Fibroblast of skin of left biceps (primary cell): Measurements from ENCODE around the gene CRYBA2.

ENCODE experiments used
- DNase-seq, 2 experiments: peaks; one replicate each; pipeline ENCODE4 v3.0.0-alpha.2; 2013; ENCODE audit warnings: low read depth in 2 of 2

The CRYBA2 gene

DNA sequence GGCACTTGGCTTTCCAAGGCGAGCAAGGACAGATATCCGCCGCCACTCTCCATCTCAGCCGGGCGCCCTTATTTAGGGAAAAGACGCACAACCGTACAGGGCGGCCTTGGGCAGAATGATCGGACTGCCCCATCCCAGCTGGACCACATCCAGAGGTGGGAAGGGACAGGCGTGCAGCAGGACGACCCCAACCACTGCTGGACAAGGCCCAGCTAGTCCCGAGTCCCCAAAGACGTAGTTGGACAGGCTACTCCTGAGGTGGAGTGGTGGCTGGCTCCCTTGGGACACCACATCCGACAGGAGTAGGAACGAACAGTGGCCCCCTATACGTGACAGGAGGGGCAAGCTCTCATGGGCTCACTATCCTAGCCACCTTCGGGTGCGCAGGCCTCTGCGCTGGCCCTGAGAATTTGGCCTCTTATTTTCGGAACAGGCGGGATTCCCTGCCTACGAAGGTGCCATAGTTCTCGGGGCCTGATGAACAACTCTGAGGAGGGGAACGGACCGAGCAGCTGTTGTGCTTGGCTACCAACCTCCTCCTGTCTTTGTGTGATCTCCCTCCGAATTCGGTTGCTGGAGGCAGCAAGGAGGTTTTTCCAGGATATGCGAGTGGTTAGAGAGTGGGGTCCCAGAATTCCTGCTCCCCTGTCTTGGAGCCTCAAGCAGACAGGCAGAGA lies 10.5 kb downstream of the CRYBA2 start:
- DNase-seq = no peak

DNA sequence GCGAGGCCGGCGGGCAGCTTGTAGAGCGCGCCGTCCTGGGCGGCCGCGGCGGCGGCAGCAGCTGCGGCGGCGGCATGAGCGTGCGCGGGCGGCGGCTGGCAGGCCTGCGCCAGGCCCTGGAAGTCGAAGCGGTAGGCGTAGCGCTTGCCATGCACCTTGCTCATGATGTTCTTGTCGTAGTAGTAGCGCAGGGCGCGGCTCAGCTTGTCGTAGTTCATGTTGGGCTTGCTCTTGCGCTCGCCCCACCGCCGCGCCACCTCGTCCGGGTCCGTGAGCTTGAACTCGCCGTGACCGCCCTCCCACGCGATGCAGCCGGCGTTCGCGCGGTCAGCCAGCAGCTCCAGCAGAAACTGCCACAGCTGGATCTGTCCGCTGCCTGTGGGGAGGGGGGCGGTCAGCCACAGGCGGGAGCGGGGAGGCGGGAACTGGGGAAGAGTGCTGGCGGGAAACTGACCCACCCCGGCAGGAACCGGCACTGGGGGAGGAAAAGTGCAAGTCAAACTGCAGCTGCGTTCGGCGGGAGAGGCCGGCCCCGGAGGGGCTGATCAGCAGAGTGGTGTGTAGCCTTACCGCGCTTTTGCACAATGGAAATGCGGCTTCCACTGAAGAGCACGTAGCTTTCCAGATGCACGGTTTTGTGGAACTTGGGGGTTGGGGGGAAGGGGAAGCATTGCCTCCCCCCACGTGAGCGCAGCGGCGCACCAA lies 11.2 kb downstream of the CRYBA2 start:
- no peak for DNase-seq

DNA sequence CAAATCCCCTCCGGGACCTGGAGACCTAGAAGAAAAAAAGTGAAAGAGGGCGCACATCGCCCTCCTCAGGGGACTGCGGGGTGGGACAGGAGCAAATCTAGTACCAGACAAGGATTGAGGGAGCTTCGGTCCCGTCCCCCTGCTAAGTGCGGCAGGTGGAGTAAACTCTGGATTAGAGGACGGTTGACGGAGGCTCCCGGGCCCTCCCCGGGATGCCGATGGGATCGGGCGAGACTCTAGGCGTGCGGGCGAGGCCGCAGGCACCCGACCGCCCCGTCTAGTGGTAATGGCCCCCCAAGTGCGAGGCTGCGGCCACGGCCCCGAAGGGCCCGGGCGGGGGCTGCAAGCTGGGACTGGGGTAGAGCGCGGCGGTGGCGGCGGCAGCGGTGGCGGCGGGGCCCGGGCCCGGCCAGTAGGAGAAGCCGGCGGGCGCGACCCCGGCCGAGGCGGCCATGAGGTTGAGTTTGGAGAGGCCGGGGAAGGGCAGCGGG lies 11.8 kb downstream of the CRYBA2 start:
- DNase-seq = no peak

- DNase-seq = no peak
These were observed 12.4 kb downstream of the CRYBA2 start for GRCh38 chr2:218980735-218981389.

DNA sequence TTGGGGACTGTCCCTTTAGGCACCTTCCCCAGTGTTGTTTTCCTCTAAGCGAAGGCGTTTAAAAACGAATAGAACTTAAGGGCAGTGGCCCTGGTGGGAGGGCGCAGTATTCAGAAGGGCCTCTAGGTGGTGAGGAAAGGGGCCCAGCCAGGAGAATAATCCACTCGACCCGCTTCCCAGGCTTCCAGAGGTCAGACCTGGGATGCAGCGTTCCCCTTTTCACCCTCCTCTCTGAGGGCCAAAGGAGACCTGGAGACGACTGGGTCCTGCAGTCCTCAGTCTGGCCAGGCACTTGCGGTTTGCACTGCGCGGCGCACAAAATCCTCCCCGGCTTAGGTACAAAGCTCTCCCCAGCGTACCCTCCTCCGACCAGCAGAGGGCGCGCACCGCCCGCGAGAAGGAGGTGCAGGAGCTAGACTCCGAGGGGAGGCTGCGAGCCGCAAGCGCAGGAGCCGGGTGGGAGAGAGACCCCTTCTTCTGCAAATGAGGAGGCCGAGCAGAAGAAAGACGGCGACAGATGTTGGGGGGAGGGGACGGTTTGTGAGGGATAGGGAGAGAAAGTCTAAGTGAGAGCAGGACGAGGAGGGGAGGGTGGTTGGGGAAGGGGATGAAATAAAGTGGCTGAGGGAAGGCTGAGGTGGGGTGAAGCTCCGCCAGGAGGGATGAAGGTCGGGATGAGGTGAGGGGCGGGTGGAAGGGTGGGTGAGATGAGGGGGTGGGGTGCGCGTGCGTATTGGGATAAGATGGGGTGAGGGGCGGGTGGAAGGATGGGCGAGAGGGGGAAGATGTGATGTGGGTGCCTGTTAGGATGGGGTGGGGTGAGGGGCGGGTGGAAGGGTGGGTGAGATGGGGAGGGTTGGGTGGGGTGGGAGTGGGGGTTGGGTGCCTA lies 13.1 kb downstream of the CRYBA2 start:
- no peak for DNase-seq

GRCh38 chr2:218975060-218975777 lies 18.0 kb downstream of the CRYBA2 start:
- no peak for DNase-seq

DNA sequence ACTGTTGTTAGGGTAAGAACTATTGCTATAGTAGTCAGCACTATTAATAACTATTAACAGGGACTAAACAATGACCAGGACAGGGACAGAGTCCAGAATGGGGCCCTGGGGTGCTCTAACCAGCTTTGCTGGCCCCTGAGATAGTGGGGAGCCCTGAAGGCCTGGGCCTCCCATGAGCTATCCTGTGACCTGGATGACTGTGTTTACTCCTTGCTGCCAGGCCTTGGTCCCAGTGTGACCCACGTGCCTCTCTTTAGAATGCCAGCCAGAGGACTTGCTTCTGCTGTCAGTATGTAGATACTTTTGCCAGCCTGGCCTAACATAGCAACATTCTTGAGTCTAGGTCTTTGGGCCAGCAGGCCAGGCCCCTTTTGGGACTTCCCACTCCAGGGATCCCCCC lies 22.3 kb downstream of the CRYBA2 start:
- no peak for DNase-seq

GRCh38 chr2:218964041-218964771 lies 29.0 kb downstream of the CRYBA2 start:
- no peak for DNase-seq

GRCh38 chr2:218963601-218964000 lies 29.6 kb downstream of the CRYBA2 start:
- no peak for DNase-seq

DNA sequence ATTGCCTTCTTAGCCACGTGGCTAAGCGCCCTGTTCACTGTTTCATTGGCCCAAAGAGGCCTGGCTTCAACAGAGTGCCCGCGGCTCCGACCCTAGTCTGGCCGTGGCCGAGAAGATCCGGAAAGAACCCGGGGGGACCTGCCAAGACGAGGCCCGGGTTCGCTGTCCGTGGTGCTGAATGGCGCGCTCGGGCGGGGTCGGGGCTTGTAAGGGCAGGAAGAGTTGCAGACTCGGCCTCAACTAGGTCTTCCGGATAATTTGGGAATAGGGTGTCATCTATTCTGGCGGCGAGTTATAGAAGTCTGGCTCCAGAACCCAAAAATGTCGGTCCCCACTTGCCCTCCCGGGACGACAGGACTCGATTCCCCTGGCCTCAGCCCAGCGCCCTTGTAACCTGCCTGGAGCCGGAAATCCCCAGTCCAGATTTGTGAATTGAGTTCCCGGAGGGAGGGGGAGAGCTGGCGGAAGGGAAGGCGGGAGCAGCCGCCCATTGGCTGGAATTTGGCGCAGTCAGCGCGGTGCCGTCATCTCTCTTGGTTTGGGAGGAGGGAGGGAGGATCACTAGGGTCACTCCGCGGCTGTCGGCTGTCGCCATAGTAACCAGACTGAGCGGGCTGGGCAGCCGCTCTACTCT lies 30.2 kb downstream of the CRYBA2 start:
- no peak for DNase-seq

- DNase-seq = no peak
These were observed 31.3 kb downstream of the CRYBA2 start for GRCh38 chr2:218961651-218962570.

DNA sequence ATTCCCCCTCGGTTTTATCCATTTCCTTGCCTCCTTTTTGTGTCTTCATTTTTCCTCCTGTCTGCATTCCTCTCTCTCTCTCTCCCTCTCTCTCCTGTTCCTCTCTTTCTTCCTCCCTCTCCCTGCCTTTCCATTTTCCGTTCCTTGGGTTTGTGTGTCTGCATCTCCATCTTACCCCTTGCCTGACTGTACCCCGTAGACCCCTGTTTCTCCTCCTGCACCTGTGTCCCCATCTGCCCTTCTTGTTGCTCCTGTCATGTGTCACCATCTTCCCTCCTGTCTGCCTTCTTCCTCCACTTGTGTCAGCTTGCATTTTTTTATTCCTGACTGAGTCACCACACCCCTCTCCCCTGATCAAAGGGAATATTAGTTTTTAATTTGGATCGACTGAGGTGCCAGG lies 32.0 kb downstream of the CRYBA2 start:
- no peak for DNase-seq

DNA sequence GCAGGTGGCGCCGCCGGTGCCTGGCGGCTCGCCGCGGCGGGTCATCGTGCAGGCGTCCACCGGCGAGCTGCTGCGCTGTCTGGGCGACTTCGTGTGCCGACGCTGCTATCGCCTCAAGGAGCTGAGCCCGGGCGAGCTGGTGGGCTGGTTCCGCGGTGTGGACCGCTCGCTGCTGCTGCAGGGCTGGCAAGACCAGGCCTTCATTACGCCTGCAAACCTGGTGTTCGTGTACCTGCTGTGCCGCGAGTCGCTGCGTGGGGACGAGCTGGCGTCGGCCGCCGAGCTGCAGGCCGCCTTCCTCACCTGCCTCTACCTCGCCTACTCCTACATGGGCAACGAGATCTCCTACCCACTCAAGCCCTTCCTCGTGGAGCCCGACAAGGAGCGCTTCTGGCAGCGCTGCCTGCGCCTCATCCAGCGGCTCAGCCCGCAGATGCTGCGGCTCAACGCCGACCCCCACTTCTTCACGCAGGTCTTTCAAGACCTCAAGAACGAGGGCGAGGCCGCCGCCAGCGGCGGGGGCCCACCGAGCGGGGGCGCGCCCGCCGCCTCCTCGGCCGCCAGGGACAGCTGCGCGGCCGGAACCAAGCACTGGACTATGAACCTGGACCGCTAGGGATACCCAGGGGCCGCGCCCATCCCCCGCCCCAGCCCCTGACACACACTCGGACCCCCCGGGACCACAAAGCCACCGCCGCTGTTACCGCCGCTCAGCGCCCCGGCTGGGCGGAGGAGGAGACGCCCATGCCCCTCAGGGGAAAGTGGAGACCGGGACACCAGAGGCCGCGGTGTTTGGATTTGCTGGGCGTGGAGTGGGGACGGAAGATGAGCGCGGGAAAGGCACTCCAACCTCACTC lies 32.7 kb downstream of the CRYBA2 start:
- no peak for DNase-seq

- DNase-seq = no peak
These were observed 33.4 kb downstream of the CRYBA2 start for GRCh38 chr2:218959761-218960308.

- DNase-seq = peak; percentile 34 to 44
These were observed 34.0 kb downstream of the CRYBA2 start, which contains the start of gene CDK5R2 for GRCh38 chr2:218959141-218959731. Gene CDK5R2 (plus strand): TSS chr2:218959666. CDS start chr2:218959821, 155 bp downstream.

- DNase-seq = no peak
These were observed 34.9 kb downstream of the CRYBA2 start for GRCh38 chr2:218958276-218958675.

GRCh38 chr2:218957671-218958070 lies 35.6 kb downstream of the CRYBA2 start:
- no peak for DNase-seq
